Fibroblast of lung (primary cell): ENCODE results near the gene RNF126. TPM values are rescaled to one million over a fixed set of nuclear protein-coding genes. Genes with fewer than 3 reads are reported as not detected.
A peak's percentile ranks its signal among the peaks of the same experiment; 100 is the strongest.
"Not testable (repeated sequence)": the region's sequence is repeated elsewhere in the genome, so short reads cannot be mapped to it uniquely, and the experiment has no call there.

ENCODE experiments used
- DNase-seq, 2 donors: peaks; one replicate each; pipeline versions ENCODE4 v3.0.0 to v3.0.0-alpha.2; 2010; ENCODE audit warnings: low read depth in 2 of 2
- H2AFZ ChIP-seq: 2 replicates; pipeline ENCODE4 v1.5.1; 2012; ENCODE audit warnings: low read length, control low read depth, inconsistent platforms
- H3K27ac ChIP-seq: 2 replicates; pipeline ENCODE4 v1.5.1; 2011; ENCODE audit warnings: low read length, control low read depth; ENCODE audit not compliant: insufficient read depth
- H3K27me3 ChIP-seq: 2 replicates; pipeline ENCODE4 v1.5.1; 2011; ENCODE audit warnings: mild to moderate bottlenecking, low read length; ENCODE audit not compliant: control insufficient read depth, insufficient read depth
- H3K36me3 ChIP-seq: 2 replicates; pipeline ENCODE4 v1.5.1; 2011; ENCODE audit warnings: low read length; ENCODE audit not compliant: control insufficient read depth, insufficient read depth
- H3K4me1 ChIP-seq: 2 replicates; pipeline ENCODE4 v1.5.1; 2011; ENCODE audit warnings: low read length; ENCODE audit not compliant: control insufficient read depth, insufficient read depth; ENCODE audit errors: extremely low read depth
- H3K4me2 ChIP-seq: 2 replicates; pipeline ENCODE4 v1.5.1; 2011; ENCODE audit warnings: low read length, control low read depth; ENCODE audit not compliant: insufficient read depth; ENCODE audit errors: extremely low read depth
- H3K4me3 ChIP-seq, 4 experiments: fragments of 200-600 bp in 1 of 4; sonication (generic) in 1 of 4; replicated peaks in 1 of 4; 2 replicates each; pipeline ENCODE4 v1.5.1; 2011 to 2016; ENCODE audit warnings: low read length in 4 of 4, low read depth in 3 of 4, mild to moderate bottlenecking in 3 of 4, control low read depth in 2 of 4, inconsistent platforms in 1 of 4, mixed read lengths in 1 of 4; ENCODE audit not compliant: insufficient read depth in 1 of 4; ENCODE audit errors: control extremely low read depth in 1 of 4
- H3K79me2 ChIP-seq: 2 replicates; pipeline ENCODE4 v1.5.1; 2012; ENCODE audit warnings: mild to moderate bottlenecking, low read length, inconsistent platforms; ENCODE audit not compliant: control insufficient read depth, insufficient read depth
- H3K9ac ChIP-seq: 2 replicates; pipeline ENCODE4 v1.5.1; 2011; ENCODE audit warnings: mild to moderate bottlenecking, low read length, control low read depth; ENCODE audit not compliant: insufficient read depth
- H3K9me3 ChIP-seq: 2 replicates; pipeline ENCODE4 v1.5.1; 2012; ENCODE audit warnings: low read depth, low read length; ENCODE audit not compliant: control insufficient read depth, insufficient read depth
- H4K20me1 ChIP-seq: 2 replicates; pipeline ENCODE4 v1.5.1; 2011; ENCODE audit warnings: low read length; ENCODE audit not compliant: control insufficient read depth, insufficient read depth; ENCODE audit errors: extremely low read depth
- CTCF ChIP-seq, 2 donors: IDR thresholded peaks in 1 of 2; conservative IDR thresholded peaks in 1 of 2; 1 replicate in 1 of 2; 2 replicates in 1 of 2; pipeline ENCODE4 v1.5.1; 2011 to 2012; ENCODE audit warnings: low read length in 2 of 2, control low read depth in 1 of 2, inconsistent platforms in 1 of 2, low read depth in 1 of 2, mild to moderate bottlenecking in 1 of 2
- EZH2 ChIP-seq: IDR thresholded peaks from 2 replicates; pipeline ENCODE4 v1.5.1; 2012; ENCODE audit warnings: low read length, control low read depth, mild to moderate bottlenecking; ENCODE audit errors: missing control alignments
- polyA plus RNA-seq, 2 donors: library from polyadenylated mRNA; depleted of rRNA in 1 of 2; stranded (reverse) in 1 of 2; unstranded in 1 of 2; fragments of >200 nt; gene quantifications; 2 replicates each; pipeline ENCODE4 v1.2.1, GENCODE V29; 2011 to 2012; ENCODE audit warnings: missing spikeins in 1 of 2
- total RNA-seq: library from RNA; depleted of rRNA; stranded (reverse); fragments of >200 nt; gene quantifications from 2 replicates; pipeline ENCODE4 v1.2.1, GENCODE V29; 2014

RNF126 gene
- total and polyA plus RNA-seq, 2 donors (not counting 1 experiment from before 2014, with no cell fraction given), result 7.8 to 18.0 TPM

DNA sequence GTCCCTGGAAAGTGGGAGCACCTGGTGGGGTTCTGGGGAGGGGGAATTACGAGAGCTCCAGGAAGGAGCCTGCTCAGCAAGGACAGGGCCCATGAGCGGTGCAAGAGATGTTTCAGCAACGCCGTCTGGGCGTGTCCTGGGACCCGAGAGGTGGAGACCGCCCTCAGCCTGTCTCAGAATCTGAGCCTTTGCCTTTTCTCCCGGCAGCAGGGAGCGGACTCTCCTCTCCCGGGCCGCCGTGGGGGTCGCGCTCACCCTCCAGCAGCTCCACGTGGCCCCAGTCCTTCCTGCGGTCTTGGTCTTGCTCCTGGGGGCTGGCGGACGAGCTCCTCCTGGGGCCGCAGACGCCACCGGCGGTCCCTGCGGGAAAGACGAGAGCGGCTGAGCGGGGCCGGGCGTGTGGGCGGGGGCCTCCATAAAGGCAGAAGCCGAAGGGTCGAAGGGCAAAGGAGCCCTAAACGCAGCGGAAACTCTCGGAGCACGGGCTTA, 30.4 kb downstream of the RNF126 start:
- TF ChIP-seq EZH2, result no peak
- TF ChIP-seq CTCF (conservative IDR thresholded peaks at IDR 0.05 in 1 of 2, IDR thresholded peaks at IDR 0.05 in 1 of 2; ENCODE audit: low read depth in 1 of 2, low read length in 2 of 2), result no peak
- Histone ChIP-seq H3K36me3 (peaks cover 2% of the 10 kb centered on the region), H3K9me3 (no peaks in the 10 kb centered on the region), H4K20me1 (no peaks in the 10 kb centered on the region), H3K27ac (peak overlapping the region; percentile 72), H3K4me1 (peaks cover 7% of the 10 kb centered on the region), H3K79me2 (peaks cover 2% of the 10 kb centered on the region), H3K4me2 (peak overlapping the region; percentile 83), H3K4me3 (peak overlapping the region; percentile 76 to 96 (median 88)), H3K27me3 (no peaks in the 10 kb centered on the region), H3K9ac (peak overlapping the region; percentile 78), H2AFZ (peak overlapping the region; percentile 48)
- peak; percentile 44 to 59 for DNase-seq

DNA sequence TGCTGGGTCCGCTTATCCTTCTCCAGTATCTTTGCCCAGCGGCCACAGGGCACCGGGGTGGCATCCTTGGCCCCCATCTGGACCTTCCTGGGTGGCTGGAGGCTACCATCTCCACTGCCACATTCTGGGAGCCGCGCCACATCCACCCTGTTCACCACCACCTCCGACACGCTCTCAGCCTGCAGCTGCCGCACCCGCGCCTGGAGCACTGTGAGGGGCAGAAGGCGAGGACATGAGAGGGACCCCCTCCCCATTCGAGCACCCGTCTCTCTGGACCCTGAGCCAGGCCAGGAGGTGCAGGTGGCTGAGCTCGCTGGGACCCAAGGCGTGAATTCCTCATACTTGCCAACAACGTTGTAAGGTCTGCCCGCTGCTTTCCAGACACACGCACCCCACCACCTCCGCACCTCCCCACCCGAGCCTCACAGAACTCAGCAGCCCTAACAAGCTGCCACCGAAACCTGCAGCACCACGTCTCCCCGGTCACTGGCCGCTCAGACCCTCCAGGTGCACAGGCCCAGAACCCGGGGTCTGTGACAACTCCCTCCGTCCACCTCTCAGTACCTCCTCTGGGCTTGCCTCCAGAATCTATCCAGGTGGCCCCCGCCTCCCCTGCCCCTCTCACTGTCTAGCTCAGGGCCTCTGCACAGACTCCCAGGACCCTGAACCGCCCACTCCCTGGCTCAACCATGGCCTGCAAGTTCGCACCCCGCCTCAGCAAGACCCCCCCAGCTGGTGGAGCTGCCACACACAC, 32.9 kb downstream of the RNF126 start:
- no peak for TF ChIP-seq EZH2
- TF ChIP-seq CTCF (conservative IDR thresholded peaks at IDR 0.05 in 1 of 2, IDR thresholded peaks at IDR 0.05 in 1 of 2; ENCODE audit: low read depth in 1 of 2, low read length in 2 of 2), result no peak
- H3K27me3 ChIP-seq, result no peaks in the 10 kb centered on the region
- peaks cover 2% of the 10 kb centered on the region for H3K36me3 ChIP-seq
- H3K27ac ChIP-seq, result no peak overlapping the region
- no peak overlapping the region for H3K9ac ChIP-seq
- H3K79me2 ChIP-seq, result peaks cover 2% of the 10 kb centered on the region
- no peaks in the 10 kb centered on the region for H3K9me3 ChIP-seq
- H3K4me3 ChIP-seq, result no peak overlapping the region
- H2AFZ ChIP-seq, result no peak overlapping the region
- peaks cover 7% of the 10 kb centered on the region for H3K4me1 ChIP-seq
- DNase-seq, result no peak
- no peak overlapping the region for H3K4me2 ChIP-seq
- no peaks in the 10 kb centered on the region for H4K20me1 ChIP-seq

DNA sequence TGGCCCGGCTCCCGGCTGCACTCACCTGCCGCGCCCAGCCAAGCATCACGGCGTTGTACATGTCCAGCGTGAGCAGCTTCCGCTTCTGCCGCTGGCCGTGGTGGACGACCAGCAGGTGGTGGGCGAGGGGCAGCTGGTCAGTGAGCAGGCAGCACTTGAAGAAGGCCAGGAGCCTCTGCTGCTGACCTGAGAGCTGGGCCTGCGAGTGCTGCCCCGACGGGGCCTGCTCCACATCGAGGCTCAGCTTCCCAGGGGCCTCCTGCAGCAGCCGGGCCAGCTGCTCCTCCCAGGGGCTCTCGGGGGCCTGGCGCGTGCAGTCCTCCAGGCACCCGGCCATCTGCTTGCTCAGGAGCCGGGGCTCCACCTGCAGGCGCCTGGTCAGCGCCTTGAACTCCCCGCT, 33.5 kb downstream of the RNF126 start:
- not testable (repeated sequence) for H3K79me2 ChIP-seq, H3K4me2 ChIP-seq, H3K27ac ChIP-seq, H3K36me3 ChIP-seq, H3K9ac ChIP-seq, H3K4me3 ChIP-seq, H4K20me1 ChIP-seq, H3K27me3 ChIP-seq, H3K9me3 ChIP-seq, DNase-seq, H3K4me1 ChIP-seq, H2AFZ ChIP-seq
